ENCODE measurements around the gene SFMBT2.

DNA sequence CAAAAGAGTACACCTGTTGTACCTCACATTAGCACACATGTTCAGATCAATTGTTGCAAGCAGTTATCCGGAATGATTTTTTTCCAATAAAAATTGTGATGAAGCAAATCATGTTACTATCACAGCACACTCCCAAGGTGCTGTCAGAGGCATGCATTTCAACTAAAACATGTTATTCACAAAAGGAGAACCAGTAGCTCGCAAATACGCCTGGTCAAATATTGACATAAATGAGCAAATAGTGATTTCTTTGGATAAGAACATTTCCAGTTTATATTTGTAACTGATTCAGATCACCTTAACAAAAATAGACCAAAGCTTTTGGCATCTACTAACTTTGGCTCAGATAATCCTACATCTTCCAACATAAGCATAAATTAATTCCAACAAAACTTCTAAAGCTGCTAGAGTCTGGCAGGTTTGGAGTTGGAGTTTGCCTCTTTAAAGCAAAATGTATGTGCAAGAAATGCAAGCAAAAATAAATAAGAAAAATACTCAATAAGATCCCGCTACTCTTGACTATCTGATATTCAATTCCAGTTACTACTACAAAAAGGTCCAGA lies 208.0 kb downstream of the SFMBT2 start:
- TF ChIP-seq GATA2 (IDR thresholded peaks at IDR 0.05; ENCODE audit: low read depth, low read length) (no peak), GATA3 (IDR thresholded peaks at IDR 0.05; ENCODE audit: low read depth, low read length) (no peak)
